GM12891 (cell line): ENCODE data around the gene OXSM.

ENCODE experiments used
- DNase-seq: peaks from one replicate; pipeline ENCODE4 v3.0.0; 2011; ENCODE audit warnings: low spot score; ENCODE audit not compliant: insufficient read length
- FAIRE-seq: peaks from 2 replicates; lab custom pipeline; 2011; peaks lifted over from hg19 to GRCh38; lab: Jason Lieb, UNC
- PAX5 ChIP-seq: IDR thresholded peaks from 2 replicates; pipeline ENCODE4 v1.6.1; 2011; ENCODE audit warnings: low read length, moderate library complexity, mild to moderate bottlenecking; ENCODE audit not compliant: insufficient read depth, severe bottlenecking
- POLR2A ChIP-seq: IDR thresholded peaks from 2 replicates; pipeline ENCODE4 v1.6.1; 2011; ENCODE audit warnings: low read depth, low read length, control low read depth
- POLR2AphosphoS5 ChIP-seq: IDR thresholded peaks from 2 replicates; pipeline ENCODE4 v1.6.1; 2011; ENCODE audit warnings: low read depth, low read length, control low read depth
- POU2F2 ChIP-seq: IDR thresholded peaks from 2 replicates; pipeline ENCODE4 v1.6.1; 2011; ENCODE audit warnings: low read depth, mild to moderate bottlenecking, control low read depth, low read length, moderate library complexity
- SPI1 ChIP-seq: IDR thresholded peaks from 2 replicates; pipeline ENCODE4 v1.6.1; 2011; ENCODE audit warnings: low read depth, low read length, control low read depth
- TAF1 ChIP-seq: IDR thresholded peaks from 2 replicates; pipeline ENCODE4 v1.6.1; 2011; ENCODE audit warnings: low read depth, low read length, control low read depth

The OXSM gene

GRCh38 chr3:25789209-25789595 is 688 bp upstream of the OXSM start:
- DNase-seq, result no peak
- TF ChIP-seq SPI1, result no peak
- FAIRE-seq, result no peak

GRCh38 chr3:25801786-25802185 is 11.9 kb downstream of the OXSM start:
- TF ChIP-seq POLR2AphosphoS5 (no peak), TAF1 (no peak), SPI1 (no peak), PAX5 (no peak), POLR2A (no peak), POU2F2 (no peak)
- FAIRE-seq (no peak), DNase-seq (no peak)

GRCh38 chr3:25803833-25804232 is 13.9 kb downstream of the OXSM start:
- DNase-seq, result no peak
- TF ChIP-seq TAF1 (no peak), POLR2AphosphoS5 (no peak), POLR2A (no peak), SPI1 (no peak), PAX5 (no peak), POU2F2 (no peak)
- FAIRE-seq, result no peak

- DNase-seq (no peak), FAIRE-seq (no peak)
- TF ChIP-seq POLR2AphosphoS5 (no peak), SPI1 (no peak), POLR2A (no peak), POU2F2 (no peak), PAX5 (no peak), TAF1 (no peak)
Observed at GRCh38 chr3:25804676-25805075, 14.8 kb downstream of the OXSM start.

- no peak for FAIRE-seq
- TF ChIP-seq SPI1 (no peak), POLR2AphosphoS5 (no peak), POU2F2 (no peak), PAX5 (no peak), TAF1 (no peak), POLR2A (no peak)
- DNase-seq, result no peak
Observed at GRCh38 chr3:25812644-25813043, 22.8 kb downstream of the OXSM start.

GRCh38 chr3:25817107-25817506 is 27.2 kb downstream of the OXSM start:
- DNase-seq (no peak), FAIRE-seq (no peak)
- TF ChIP-seq SPI1, result no peak
- no peak for TF ChIP-seq POLR2A
- no peak for TF ChIP-seq PAX5
- TF ChIP-seq TAF1, result no peak
- no peak for TF ChIP-seq POLR2AphosphoS5
- no peak for TF ChIP-seq POU2F2

- no peak for TF ChIP-seq SPI1
- DNase-seq, result no peak
- no peak for FAIRE-seq
Observed at GRCh38 chr3:25817638-25818037, 27.7 kb downstream of the OXSM start.

GRCh38 chr3:25818335-25818734 is 28.4 kb downstream of the OXSM start:
- TF ChIP-seq SPI1 (peak; percentile 38; the same call in 1 of the 2 replicates), POLR2AphosphoS5 (no peak)
- no peak for FAIRE-seq
- no peak for DNase-seq

- no peak for DNase-seq
- TF ChIP-seq POLR2AphosphoS5, result no peak
- TF ChIP-seq TAF1, result no peak
- no peak for TF ChIP-seq POU2F2
- TF ChIP-seq POLR2A, result no peak
- TF ChIP-seq SPI1, result no peak
- TF ChIP-seq PAX5, result no peak
- peak; percentile 13 for FAIRE-seq
Observed at GRCh38 chr3:25820366-25820765, 30.5 kb downstream of the OXSM start.

GRCh38 chr3:25820816-25821486 is 31.1 kb downstream of the OXSM start:
- TF ChIP-seq POLR2A (no peak), POU2F2 (no peak), TAF1 (no peak), POLR2AphosphoS5 (no peak), PAX5 (no peak), SPI1 (no peak)
- no peak for FAIRE-seq
- no peak for DNase-seq
